Mesenchymal stem cell (in vitro differentiated cells and primary cell): Measurements from ENCODE around the gene SLC9A7.

Source experiments
- DNase-seq: peaks from one replicate; pipeline ENCODE4 v3.0.0-alpha.2; 2013
- H2AFZ ChIP-seq: one replicate; pipeline ENCODE4 v1.6.1; 2013; ENCODE audit warnings: low read depth, mild to moderate bottlenecking, control low read depth, inconsistent platforms, low read length, moderate library complexity
- H2AK5ac ChIP-seq: 2 replicates; pipeline ENCODE4 v1.6.1; 2013; ENCODE audit warnings: low read length, moderate library complexity, mild to moderate bottlenecking, inconsistent platforms; ENCODE audit not compliant: severe bottlenecking
- H2BK120ac ChIP-seq: one replicate; pipeline ENCODE4 v1.6.1; 2013; ENCODE audit warnings: low read depth, mild to moderate bottlenecking, inconsistent platforms, low read length, moderate library complexity
- H2BK12ac ChIP-seq, 2 experiments: one replicate each; pipeline ENCODE4 v1.6.1; 2013; ENCODE audit warnings: inconsistent platforms in 2 of 2, low read length in 2 of 2, mild to moderate bottlenecking in 2 of 2, moderate library complexity in 2 of 2, control low read depth in 1 of 2
- H2BK15ac ChIP-seq: one replicate; pipeline ENCODE4 v1.6.1; 2013; ENCODE audit warnings: mild to moderate bottlenecking, low read depth, inconsistent platforms; ENCODE audit not compliant: poor library complexity, severe bottlenecking
- H2BK5ac ChIP-seq: 2 replicates; pipeline ENCODE4 v1.6.1; 2013; ENCODE audit warnings: low read depth, mild to moderate bottlenecking, low read length, control low read depth, inconsistent platforms; ENCODE audit not compliant: poor library complexity, severe bottlenecking
- H3K14ac ChIP-seq, 2 experiments: one replicate each; pipeline ENCODE4 v1.6.1; 2013; ENCODE audit warnings: inconsistent platforms in 2 of 2, low read length in 2 of 2, control low read depth in 1 of 2, mild to moderate bottlenecking in 1 of 2, moderate library complexity in 1 of 2
- H3K18ac ChIP-seq, 2 experiments: one replicate each; pipeline ENCODE4 v1.6.1; 2013; ENCODE audit warnings: inconsistent platforms in 2 of 2, low read length in 2 of 2, control low read depth in 1 of 2, low read depth in 1 of 2, mild to moderate bottlenecking in 1 of 2
- H3K23ac ChIP-seq, 2 experiments: one replicate each; pipeline ENCODE4 v1.6.1; 2013; ENCODE audit warnings: inconsistent platforms in 2 of 2, low read length in 2 of 2, mild to moderate bottlenecking in 2 of 2, moderate library complexity in 2 of 2, control low read depth in 1 of 2
- H3K27ac ChIP-seq: 2 replicates; pipeline ENCODE4 v1.5.1; 2013; ENCODE audit warnings: mild to moderate bottlenecking, moderate library complexity, low read length, control low read depth, inconsistent platforms; ENCODE audit not compliant: poor library complexity, severe bottlenecking
- H3K27me3 ChIP-seq, 2 experiments: 2 replicates each; pipeline versions ENCODE4 v1.6.1 to v1.7.0; 2013; ENCODE audit warnings: low read length in 2 of 2, mild to moderate bottlenecking in 2 of 2, moderate library complexity in 2 of 2, control low read depth in 1 of 2, inconsistent platforms in 1 of 2; ENCODE audit not compliant: control insufficient read depth in 1 of 2, insufficient read depth in 1 of 2
- H3K36me3 ChIP-seq, 2 experiments: 2 replicates each; pipeline versions ENCODE4 v1.6.1 to v1.7.0; 2013; ENCODE audit warnings: low read length in 2 of 2, control low read depth in 1 of 2, inconsistent platforms in 1 of 2, low read depth in 1 of 2, mild to moderate bottlenecking in 1 of 2; ENCODE audit not compliant: insufficient read depth in 2 of 2, control insufficient read depth in 1 of 2
- H3K4ac ChIP-seq, 2 experiments: one replicate each; pipeline ENCODE4 v1.6.1; 2013; ENCODE audit warnings: inconsistent platforms in 2 of 2, low read length in 2 of 2, mild to moderate bottlenecking in 2 of 2, moderate library complexity in 2 of 2, control low read depth in 1 of 2, low read depth in 1 of 2
- H3K4me1 ChIP-seq: 2 replicates; pipeline ENCODE4 v1.6.1; 2013; ENCODE audit warnings: low read depth, low read length, control low read depth; ENCODE audit not compliant: control insufficient read depth, insufficient read depth
- H3K4me2 ChIP-seq: 2 replicates; pipeline ENCODE4 v1.6.1; 2013; ENCODE audit warnings: low read length, mild to moderate bottlenecking, inconsistent platforms; ENCODE audit not compliant: poor library complexity, severe bottlenecking
- H3K4me3 ChIP-seq, 2 experiments: 2 replicates each; pipeline versions ENCODE4 v1.5.1 to v1.7.0; 2013; ENCODE audit warnings: low read length in 2 of 2, mild to moderate bottlenecking in 2 of 2, control low read depth in 1 of 2, low read depth in 1 of 2; ENCODE audit not compliant: insufficient read depth in 1 of 2
- H3K79me1 ChIP-seq: replicated peaks from 2 replicates; pipeline ENCODE4 v1.6.1; 2013; ENCODE audit warnings: mild to moderate bottlenecking, control low read depth, low read length, inconsistent platforms; ENCODE audit not compliant: poor library complexity, severe bottlenecking
- H3K9ac ChIP-seq: 2 replicates; pipeline ENCODE4 v1.7.0; 2013; ENCODE audit warnings: mild to moderate bottlenecking, low read length, moderate library complexity
- H3K9me3 ChIP-seq: 2 replicates; pipeline ENCODE4 v1.7.0; 2013; ENCODE audit warnings: mild to moderate bottlenecking, low read length; ENCODE audit not compliant: control insufficient read depth
- H4K8ac ChIP-seq: one replicate; pipeline ENCODE4 v1.6.1; 2013; ENCODE audit warnings: inconsistent platforms, mild to moderate bottlenecking, low read length, moderate library complexity
- H4K91ac ChIP-seq: one replicate; pipeline ENCODE4 v1.6.1; 2013; ENCODE audit warnings: mild to moderate bottlenecking, low read length, inconsistent platforms
- WGBS: methylation state at CpG from one replicate; pipeline ENCODE4 v1.1.7; 2013; ENCODE audit warnings: mixed read lengths; 5-methylcytosine and 5-hydroxymethylcytosine counted together

The SLC9A7 gene

DNA sequence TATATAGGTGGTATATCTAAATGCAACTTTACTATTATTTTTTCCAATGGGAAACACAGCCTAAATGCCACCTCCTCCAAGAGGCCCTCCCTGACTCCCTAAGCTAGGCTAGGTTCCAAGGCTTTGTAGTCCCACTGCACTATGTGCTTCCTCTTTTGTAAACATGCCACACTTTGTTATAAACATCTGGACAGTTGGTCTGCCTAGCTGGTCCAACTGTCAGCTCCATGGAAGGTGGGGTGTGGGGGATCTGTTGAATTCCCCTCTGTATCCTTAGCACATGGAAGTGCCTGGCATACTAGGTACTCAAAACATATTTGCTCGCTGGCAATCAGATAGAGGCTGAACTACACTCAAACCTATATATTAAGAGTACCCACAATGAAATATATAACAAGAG lies 63.4 kb downstream of the SLC9A7 start:
- Histone ChIP-seq H3K36me3 (no peaks in the 10 kb centered on the region), H2AFZ (no peak overlapping the region), H3K4me1 (no peaks in the 10 kb centered on the region), H2BK12ac (no peak overlapping the region), H3K14ac (no peak overlapping the region), H3K79me1 (no peaks in the 10 kb centered on the region), H3K18ac (no peak overlapping the region), H3K23ac (no peak overlapping the region), H2AK5ac (no peak overlapping the region), H3K4me3 (no peak overlapping the region), H2BK5ac (no peak overlapping the region), H3K27ac (no peak overlapping the region), H4K8ac (no peak overlapping the region), H3K9ac (no peak overlapping the region), H3K4ac (no peak overlapping the region), H3K9me3 (no peaks in the 10 kb centered on the region), H2BK120ac (no peak overlapping the region), H3K4me2 (no peak overlapping the region), H4K91ac (no peak overlapping the region), H2BK15ac (no peak overlapping the region), H3K27me3 (peaks cover 0 to 18% of the 10 kb centered on the region in 2 experiments)
- no peak for DNase-seq
- WGBS: no CpG with 5 or more reads among the region's 1 CpG

DNA sequence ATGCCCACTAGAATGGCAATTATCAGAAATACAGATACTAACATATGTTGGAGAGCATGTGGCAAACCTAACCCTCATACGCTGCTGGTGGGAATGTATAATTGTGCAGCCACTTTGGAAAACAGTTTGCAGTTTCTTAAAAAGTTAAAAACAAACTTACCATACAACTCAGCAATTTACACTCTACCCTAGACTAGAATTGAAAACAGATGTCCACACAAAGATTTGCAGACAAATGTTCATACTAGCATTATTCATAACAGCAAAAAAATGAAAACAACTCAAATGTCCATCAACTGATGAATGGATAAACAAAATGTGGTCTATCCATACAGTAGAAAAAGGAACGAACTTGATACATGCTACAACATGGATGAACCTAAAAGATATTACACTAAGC lies 64.4 kb downstream of the SLC9A7 start:
- Histone ChIP-seq H2AFZ (no peak overlapping the region), H2BK120ac (no peak overlapping the region), H3K4me3 (no peak overlapping the region), H4K8ac (no peak overlapping the region), H3K14ac (no peak overlapping the region), H3K9ac (no peak overlapping the region), H2BK5ac (no peak overlapping the region), H3K9me3 (no peaks in the 10 kb centered on the region), H3K4me2 (no peak overlapping the region), H4K91ac (no peak overlapping the region), H3K23ac (no peak overlapping the region), H2BK15ac (no peak overlapping the region), H2AK5ac (no peak overlapping the region), H3K79me1 (no peaks in the 10 kb centered on the region), H3K27me3 (peaks cover 0 to 18% of the 10 kb centered on the region in 2 experiments), H3K4ac (no peak overlapping the region), H3K36me3 (no peaks in the 10 kb centered on the region), H3K18ac (no peak overlapping the region), H2BK12ac (no peak overlapping the region), H3K27ac (no peak overlapping the region), H3K4me1 (no peaks in the 10 kb centered on the region)
- DNase-seq: no peak
- WGBS: no CpG with 5 or more reads among the region's 2 CpGs

DNA sequence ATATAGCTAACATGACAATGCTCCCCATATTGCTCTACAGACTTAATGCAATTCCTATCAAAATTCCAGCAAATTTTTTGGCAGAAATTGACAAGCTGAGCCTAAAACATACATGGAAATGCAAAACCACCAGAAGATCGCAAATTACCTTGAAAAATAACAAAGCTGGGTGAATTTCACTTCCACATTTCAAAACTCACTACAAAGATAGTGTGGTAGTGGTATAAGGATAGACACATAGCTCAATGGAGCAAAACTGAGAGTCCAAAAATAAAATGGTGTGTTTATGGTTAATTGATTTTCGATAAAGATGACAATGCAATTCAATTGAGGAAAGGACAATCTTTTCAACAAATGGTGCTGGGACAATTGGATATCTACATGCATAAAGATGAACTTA lies 65.8 kb downstream of the SLC9A7 start:
- no peak overlapping the region for H2BK15ac ChIP-seq
- no peak overlapping the region for H2BK5ac ChIP-seq
- DNase-seq: no peak
- no peak overlapping the region for H4K8ac ChIP-seq
- no peak overlapping the region for H3K18ac ChIP-seq
- H2AK5ac ChIP-seq: no peak overlapping the region
- H3K23ac ChIP-seq: no peak overlapping the region
- no peak overlapping the region for H4K91ac ChIP-seq
- WGBS: no CpG with 5 or more reads among the region's 2 CpGs
- H2BK12ac ChIP-seq: no peak overlapping the region
- H3K9me3 ChIP-seq: no peaks in the 10 kb centered on the region
- no peak overlapping the region for H3K4ac ChIP-seq
- no peaks in the 10 kb centered on the region for H3K4me1 ChIP-seq
- H2AFZ ChIP-seq: no peak overlapping the region
- H3K4me2 ChIP-seq: no peak overlapping the region
- H3K36me3 ChIP-seq: no peaks in the 10 kb centered on the region
- H3K14ac ChIP-seq: no peak overlapping the region
- no peak overlapping the region for H3K27ac ChIP-seq
- H3K79me1 ChIP-seq: no peaks in the 10 kb centered on the region
- peaks cover 0 to 14% of the 10 kb centered on the region in 2 experiments for H3K27me3 ChIP-seq
- no peak overlapping the region for H2BK120ac ChIP-seq
- no peak overlapping the region for H3K4me3 ChIP-seq
- no peak overlapping the region for H3K9ac ChIP-seq

DNA sequence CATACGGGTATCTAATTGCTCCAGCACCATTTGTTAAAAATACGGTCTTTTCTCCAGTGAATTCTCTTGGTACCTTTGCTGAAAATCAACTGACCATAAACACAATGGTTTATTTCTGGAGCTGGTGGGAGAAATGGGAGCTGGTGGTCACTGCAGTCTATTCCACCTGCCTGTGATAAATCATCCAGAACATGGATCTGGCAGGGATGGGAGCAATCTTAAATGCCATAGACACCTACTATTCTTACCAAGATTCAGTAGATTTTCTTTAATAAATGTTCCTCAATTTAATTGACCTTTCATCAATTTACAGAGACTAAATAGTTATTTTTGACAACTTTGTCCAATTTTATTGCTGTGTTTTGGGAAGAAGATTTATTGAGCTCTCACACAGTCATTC lies 68.1 kb downstream of the SLC9A7 start:
- H3K9me3 ChIP-seq: no peaks in the 10 kb centered on the region
- H2BK15ac ChIP-seq: no peak overlapping the region
- H3K4me2 ChIP-seq: no peak overlapping the region
- DNase-seq: no peak
- H2AFZ ChIP-seq: no peak overlapping the region
- H3K9ac ChIP-seq: no peak overlapping the region
- H2BK5ac ChIP-seq: no peak overlapping the region
- no peak overlapping the region for H3K14ac ChIP-seq
- H2BK120ac ChIP-seq: no peak overlapping the region
- WGBS: no CpG with 5 or more reads among the region's 2 CpGs
- no peak overlapping the region for H3K23ac ChIP-seq
- H3K27ac ChIP-seq: no peak overlapping the region
- no peaks in the 10 kb centered on the region for H3K79me1 ChIP-seq
- no peak overlapping the region for H2AK5ac ChIP-seq
- H3K27me3 ChIP-seq: peaks cover 0 to 21% of the 10 kb centered on the region in 2 experiments
- H3K4ac ChIP-seq: no peak overlapping the region
- H3K18ac ChIP-seq: no peak overlapping the region
- H3K4me3 ChIP-seq: no peak overlapping the region
- H3K4me1 ChIP-seq: no peaks in the 10 kb centered on the region
- no peaks in the 10 kb centered on the region for H3K36me3 ChIP-seq
- H4K91ac ChIP-seq: no peak overlapping the region
- no peak overlapping the region for H2BK12ac ChIP-seq
- H4K8ac ChIP-seq: no peak overlapping the region
